ENCODE results near the gene MANEA. TPM values are rescaled to one million over a fixed set of nuclear protein-coding genes. Genes with fewer than 3 reads are reported as not detected.
"Not testable (repeated sequence)": the region's sequence is repeated elsewhere in the genome, so short reads cannot be mapped to it uniquely, and the experiment has no call there.

The MANEA gene
- polyA plus RNA-seq, 2 of the 4 experiments (the other 2 are of a cell fraction) = 4.0 to 13.3 TPM

GRCh38 chr6:95553880-95554279, 23.5 kb upstream of the MANEA start:
- FAIRE-seq (no peak), DNase-seq (ENCODE audit: low read depth in 1 of 2, low spot score in 1 of 2) (no peak), ATAC-seq (no peak)
- Histone ChIP-seq H3K27ac (no peak overlapping the region), H3K4me2 (no peak overlapping the region), H3K4me1 (no peaks in the 10 kb centered on the region), H3K9me3 (no peaks in the 10 kb centered on the region), H3K4me3 (no peak overlapping the region)
- POLR2A ChIA-PET = no interaction called here
- CTCF ChIA-PET = no interaction called here
- TF ChIP-seq HOXA7 (CRISPR knock-in tag; IDR thresholded peaks at IDR 0.05) (no peak), MAFK (IDR thresholded peaks at IDR 0.05; ENCODE audit: partially characterized antibody) (peak; percentile 61), NFE2L2 (conservative IDR thresholded peaks at IDR 0.05; ENCODE audit: low read length) (no peak), HEYL (CRISPR knock-in tag; IDR thresholded peaks at IDR 0.05) (no peak), PHF8 (IDR thresholded peaks at IDR 0.05; ENCODE audit: borderline replicate concordance, low read depth) (no peak)
- TF ChIP-seq, protein P1, sequence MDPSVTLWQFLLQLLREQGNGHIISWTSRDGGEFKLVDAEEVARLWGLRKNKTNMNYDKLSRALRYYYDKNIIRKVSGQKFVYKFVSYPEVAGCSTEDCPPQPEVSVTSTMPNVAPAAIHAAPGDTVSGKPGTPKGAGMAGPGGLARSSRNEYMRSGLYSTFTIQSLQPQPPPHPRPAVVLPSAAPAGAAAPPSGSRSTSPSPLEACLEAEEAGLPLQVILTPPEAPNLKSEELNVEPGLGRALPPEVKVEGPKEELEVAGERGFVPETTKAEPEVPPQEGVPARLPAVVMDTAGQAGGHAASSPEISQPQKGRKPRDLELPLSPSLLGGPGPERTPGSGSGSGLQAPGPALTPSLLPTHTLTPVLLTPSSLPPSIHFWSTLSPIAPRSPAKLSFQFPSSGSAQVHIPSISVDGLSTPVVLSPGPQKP (IDR thresholded peaks at IDR 0.05; ENCODE audit: low read depth, low read length) = no peak
- 7% methylated on average over 1 of the region's 1 CpG for WGBS (ENCODE audit: missing lambda C conversion rate)

GRCh38 chr6:95560956-95561355, 16.4 kb upstream of the MANEA start:
- POLR2A ChIA-PET; H3K9me3 ChIP-seq; CTCF ChIA-PET; H3K4me1 ChIP-seq; H3K4me2 ChIP-seq; H3K27ac ChIP-seq; H3K4me3 ChIP-seq; ATAC-seq; FAIRE-seq; DNase-seq (ENCODE audit: low read depth in 1 of 2, low spot score in 1 of 2): not testable (repeated sequence)
- 62% methylated on average over 4 of the region's 5 CpGs for WGBS (ENCODE audit: missing lambda C conversion rate)

- CTCF ChIA-PET = no interaction called here
- FAIRE-seq (no peak), DNase-seq (ENCODE audit: low read depth in 1 of 2, low spot score in 1 of 2) (no peak), ATAC-seq (no peak)
- Histone ChIP-seq H3K9me3 (no peaks in the 10 kb centered on the region), H3K27ac (no peak overlapping the region), H3K4me2 (no peak overlapping the region), H3K4me1 (no peaks in the 10 kb centered on the region), H3K4me3 (no peak overlapping the region)
- TF ChIP-seq CHD2 (IDR thresholded peaks at IDR 0.05; ENCODE audit: low read length, partially characterized antibody) (no peak), RFX5 (IDR thresholded peaks at IDR 0.05) (no peak), CTCF (IDR thresholded peaks at IDR 0.05) (no peak), FOXS1 (CRISPR knock-in tag; IDR thresholded peaks at IDR 0.05) (no peak)
- WGBS (ENCODE audit: missing lambda C conversion rate) = 93% methylated on average over 5 of the region's 5 CpGs
- POLR2A ChIA-PET = no interaction called here
These were observed 7.8 kb upstream of the MANEA start for GRCh38 chr6:95569560-95569959.

DNA sequence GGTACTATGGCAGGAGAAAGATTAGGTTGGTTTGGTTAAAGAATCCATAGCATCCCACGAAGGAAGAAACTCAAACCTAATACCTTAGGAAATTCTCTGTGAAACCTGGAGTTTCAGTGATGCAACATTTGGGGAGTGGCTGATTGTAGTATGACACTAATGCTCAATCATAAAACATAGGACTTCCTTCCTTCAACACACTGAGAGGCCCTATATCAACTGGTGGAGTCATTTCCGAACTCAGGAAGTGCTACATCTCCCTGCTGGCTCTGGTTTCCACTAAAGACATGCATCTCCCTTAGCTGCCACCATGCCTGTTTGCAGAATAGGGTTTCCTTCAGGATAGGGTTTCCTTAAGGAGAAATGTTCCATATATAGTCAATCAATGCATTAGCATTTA, 5.2 kb upstream of the MANEA start:
- CTCF ChIA-PET = no interaction called here
- Histone ChIP-seq H3K4me2 (no peak overlapping the region), H3K4me3 (no peak overlapping the region), H3K4me1 (peaks cover 7% of the 10 kb centered on the region; the same call in 2 of the 3 replicates), H3K9me3 (no peaks in the 10 kb centered on the region), H3K27ac (no peak overlapping the region)
- FAIRE-seq = no peak
- 69% methylated on average over 2 of the region's 2 CpGs for WGBS (ENCODE audit: missing lambda C conversion rate)
- ATAC-seq = no peak
- DNase-seq (ENCODE audit: low read depth in 1 of 2, low spot score in 1 of 2) = no peak
- no peak for TF ChIP-seq FOSB (CRISPR knock-in tag; IDR thresholded peaks at IDR 0.05)
- TF ChIP-seq, protein P2, sequence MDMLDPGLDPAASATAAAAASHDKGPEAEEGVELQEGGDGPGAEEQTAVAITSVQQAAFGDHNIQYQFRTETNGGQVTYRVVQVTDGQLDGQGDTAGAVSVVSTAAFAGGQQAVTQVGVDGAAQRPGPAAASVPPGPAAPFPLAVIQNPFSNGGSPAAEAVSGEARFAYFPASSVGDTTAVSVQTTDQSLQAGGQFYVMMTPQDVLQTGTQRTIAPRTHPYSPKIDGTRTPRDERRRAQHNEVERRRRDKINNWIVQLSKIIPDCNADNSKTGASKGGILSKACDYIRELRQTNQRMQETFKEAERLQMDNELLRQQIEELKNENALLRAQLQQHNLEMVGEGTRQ (IDR thresholded peaks at IDR 0.05) = no peak
- no peak for TF ChIP-seq NFE2L2 (conservative IDR thresholded peaks at IDR 0.05; ENCODE audit: low read length)
- no peak for TF ChIP-seq POLR2AphosphoS2 (conservative IDR thresholded peaks at IDR 0.05; ENCODE audit: low read length)
- TF ChIP-seq RCOR1 (IDR thresholded peaks at IDR 0.05; ENCODE audit: low read depth, low read length) = no peak
- TF ChIP-seq EHMT2 (IDR thresholded peaks at IDR 0.05; ENCODE audit: low read depth) = no peak
- TF ChIP-seq RARB (CRISPR knock-in tag; IDR thresholded peaks at IDR 0.05) = no peak
- no peak for TF ChIP-seq EP300 (IDR thresholded peaks at IDR 0.05)
- no peak for TF ChIP-seq MAZ (IDR thresholded peaks at IDR 0.05; ENCODE audit: borderline replicate concordance, low read depth, low read length)
- no peak for TF ChIP-seq CHD4 (IDR thresholded peaks at IDR 0.05; ENCODE audit: borderline replicate concordance)
- POLR2A ChIA-PET = no interaction called here
